Mesendoderm (in vitro differentiated cells): ENCODE data around the gene DUT.
"Not testable (repeated sequence)": the region's sequence is repeated elsewhere in the genome, so short reads cannot be mapped to it uniquely, and the experiment has no call there.

Experiments
- DNase-seq: peaks from one replicate; pipeline ENCODE4 v3.0.0; 2013
- H2AK5ac ChIP-seq: 2 replicates; pipeline ENCODE4 v1.6.1; 2013; ENCODE audit warnings: low read length, inconsistent platforms
- H2BK120ac ChIP-seq: 2 replicates; pipeline ENCODE4 v1.6.1; 2013; ENCODE audit warnings: low read depth, mild to moderate bottlenecking, low read length, moderate library complexity, mixed read lengths
- H2BK15ac ChIP-seq: replicated peaks from 2 replicates; pipeline ENCODE4 v1.6.1; 2013; ENCODE audit warnings: low read depth, mild to moderate bottlenecking, moderate library complexity
- H2BK5ac ChIP-seq: 2 replicates; pipeline ENCODE4 v1.6.1; 2013; ENCODE audit warnings: low read length, inconsistent platforms
- H3K18ac ChIP-seq: 2 replicates; pipeline ENCODE4 v1.6.1; 2013; ENCODE audit warnings: mild to moderate bottlenecking, low read length, mixed read lengths
- H3K23ac ChIP-seq: one replicate; pipeline ENCODE4 v1.6.1; 2013; ENCODE audit warnings: low read length
- H3K27ac ChIP-seq: 2 replicates; pipeline ENCODE4 v1.5.1; 2013; ENCODE audit warnings: low read depth, mild to moderate bottlenecking, inconsistent platforms, low read length, moderate library complexity
- H3K27me3 ChIP-seq: 2 replicates; pipeline ENCODE4 v1.6.1; 2013; ENCODE audit warnings: low read length, control low read depth, mild to moderate bottlenecking, inconsistent platforms; ENCODE audit not compliant: insufficient read depth, poor library complexity
- H3K36me3 ChIP-seq: 2 replicates; pipeline ENCODE4 v1.6.1; 2013; ENCODE audit warnings: low read length, inconsistent platforms; ENCODE audit not compliant: control insufficient read depth, insufficient read depth
- H3K4ac ChIP-seq: one replicate; pipeline ENCODE4 v1.6.1; 2013; ENCODE audit warnings: low read depth, mild to moderate bottlenecking, low read length, moderate library complexity
- H3K4me1 ChIP-seq: 2 replicates; pipeline ENCODE4 v1.6.1; 2013; ENCODE audit warnings: low read depth, low read length, inconsistent platforms; ENCODE audit not compliant: control insufficient read depth
- H3K4me2 ChIP-seq: 2 replicates; pipeline ENCODE4 v1.6.1; 2013; ENCODE audit warnings: low read length
- H3K4me3 ChIP-seq: 2 replicates; pipeline ENCODE4 v1.5.1; 2013; ENCODE audit warnings: mild to moderate bottlenecking, low read length
- H3K56ac ChIP-seq: one replicate; pipeline ENCODE4 v1.6.1; 2013; ENCODE audit warnings: low read length
- H3K79me1 ChIP-seq: 2 replicates; pipeline ENCODE4 v1.6.1; 2013; ENCODE audit warnings: low read length, inconsistent platforms
- H3K79me2 ChIP-seq: 2 replicates; pipeline ENCODE4 v1.6.1; 2013; ENCODE audit warnings: mild to moderate bottlenecking, low read length; ENCODE audit not compliant: control insufficient read depth, insufficient read depth
- H3K9ac ChIP-seq: 2 replicates; pipeline ENCODE4 v1.6.1; 2013; ENCODE audit warnings: low read length, inconsistent platforms
- H4K5ac ChIP-seq: one replicate; pipeline ENCODE4 v1.6.1; 2013; ENCODE audit warnings: low read length
- H4K8ac ChIP-seq: one replicate; pipeline ENCODE4 v1.6.1; 2013; ENCODE audit warnings: low read depth, mild to moderate bottlenecking, control low read depth, low read length, moderate library complexity
- WGBS: extraction: QIAGEN DNeasy Blood & Tissue Kit; methylation state at CpG from one replicate; pipeline ENCODE4 v1.1.7; 2013; ENCODE audit warnings: low lambda C conversion rate, missing lambda C conversion rate; ENCODE audit not compliant: insufficient coverage; ENCODE audit errors: extremely low coverage; 5-methylcytosine and 5-hydroxymethylcytosine counted together

Gene DUT

DNA sequence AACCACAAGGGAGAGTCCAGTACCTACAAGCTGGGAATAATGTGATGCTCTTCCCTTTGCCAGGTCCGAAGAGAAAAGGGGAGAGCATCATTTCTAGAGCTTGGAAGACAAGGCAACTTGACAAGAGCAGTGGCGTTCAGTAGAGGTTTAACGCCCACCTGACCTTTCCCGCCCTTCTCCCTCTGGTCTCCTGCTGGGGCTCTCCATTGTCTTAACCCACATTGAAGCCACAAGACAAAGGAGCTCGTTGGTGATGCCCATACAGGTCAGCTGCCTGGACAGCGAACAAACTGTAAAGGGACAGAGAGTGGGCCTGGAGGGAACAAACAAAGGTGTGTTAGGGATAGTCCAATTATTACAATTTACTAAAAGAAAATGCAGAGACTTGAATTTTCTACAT lies 13.1 kb upstream of the DUT start:
- Histone ChIP-seq H3K79me1 (no peaks in the 10 kb centered on the region), H2BK15ac (no peak overlapping the region), H3K23ac (no peak overlapping the region), H3K36me3 (no peaks in the 10 kb centered on the region), H3K27ac (no peak overlapping the region), H2BK120ac (no peak overlapping the region), H3K9ac (no peak overlapping the region), H4K5ac (no peak overlapping the region), H3K4me2 (no peak overlapping the region), H3K79me2 (no peaks in the 10 kb centered on the region), H3K4ac (no peak overlapping the region), H2BK5ac (no peak overlapping the region), H3K4me3 (no peak overlapping the region), H3K56ac (no peak overlapping the region), H3K27me3 (no peaks in the 10 kb centered on the region), H3K4me1 (no peaks in the 10 kb centered on the region), H2AK5ac (no peak overlapping the region), H3K18ac (no peak overlapping the region), H4K8ac (no peak overlapping the region)
- peak; percentile 30 for DNase-seq
- no CpG with 5 or more reads among the region's 6 CpGs for WGBS

DNA sequence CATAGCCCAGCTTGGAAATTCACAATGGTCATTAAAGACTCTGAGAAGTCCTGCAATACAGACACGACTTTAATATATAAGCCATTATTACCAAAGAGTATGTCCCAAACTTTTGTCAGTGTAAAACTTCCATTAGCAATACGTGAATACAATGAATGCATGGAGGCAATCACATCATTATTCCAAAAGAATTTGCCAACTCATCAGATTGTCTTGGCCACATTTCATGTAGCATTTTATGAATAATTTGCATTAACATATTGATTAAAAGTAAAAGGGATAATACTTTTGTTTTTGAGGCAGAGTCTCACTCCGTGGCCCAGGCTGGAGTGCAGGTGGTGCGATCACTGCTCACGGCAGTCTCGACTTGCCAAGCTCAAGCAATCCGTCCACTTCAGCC lies 7.9 kb upstream of the DUT start:
- Histone ChIP-seq H2BK15ac (no peak overlapping the region), H3K4me3 (no peak overlapping the region), H2BK120ac (no peak overlapping the region), H3K27ac (no peak overlapping the region), H3K4me2 (no peak overlapping the region), H3K79me2 (no peaks in the 10 kb centered on the region), H3K9ac (no peak overlapping the region), H3K23ac (no peak overlapping the region), H3K27me3 (no peaks in the 10 kb centered on the region), H3K18ac (no peak overlapping the region), H2AK5ac (no peak overlapping the region), H3K4me1 (no peaks in the 10 kb centered on the region), H2BK5ac (no peak overlapping the region), H4K5ac (no peak overlapping the region), H3K4ac (no peak overlapping the region), H3K56ac (no peak overlapping the region), H4K8ac (no peak overlapping the region), H3K36me3 (no peaks in the 10 kb centered on the region), H3K79me1 (no peaks in the 10 kb centered on the region)
- DNase-seq: no peak
- WGBS: no CpG with 5 or more reads among the region's 7 CpGs

GRCh38 chr15:48324949-48325348 lies 6.3 kb upstream of the DUT start:
- H2BK15ac ChIP-seq: no peak overlapping the region
- H2AK5ac ChIP-seq: no peak overlapping the region
- no peak overlapping the region for H3K27ac ChIP-seq
- no peak overlapping the region for H3K4me3 ChIP-seq
- H3K79me1 ChIP-seq: no peaks in the 10 kb centered on the region
- no peak for DNase-seq
- H3K4me2 ChIP-seq: no peak overlapping the region
- H3K18ac ChIP-seq: no peak overlapping the region
- no peak overlapping the region for H2BK120ac ChIP-seq
- H2BK5ac ChIP-seq: no peak overlapping the region
- WGBS: no CpG with 5 or more reads among the region's 5 CpGs
- H3K79me2 ChIP-seq: no peaks in the 10 kb centered on the region
- no peaks in the 10 kb centered on the region for H3K36me3 ChIP-seq
- no peak overlapping the region for H4K8ac ChIP-seq
- no peaks in the 10 kb centered on the region for H3K27me3 ChIP-seq
- H3K9ac ChIP-seq: no peak overlapping the region
- H3K4me1 ChIP-seq: no peaks in the 10 kb centered on the region
- H4K5ac ChIP-seq: no peak overlapping the region
- H3K56ac ChIP-seq: no peak overlapping the region
- no peak overlapping the region for H3K4ac ChIP-seq
- H3K23ac ChIP-seq: no peak overlapping the region

- no peaks in the 10 kb centered on the region for H3K36me3 ChIP-seq
- H3K79me2 ChIP-seq: no peaks in the 10 kb centered on the region
- H3K79me1 ChIP-seq: no peaks in the 10 kb centered on the region
- whole genome bisulfite sequencing: no CpG with 5 or more reads among the region's 5 CpGs
- H3K4ac ChIP-seq: no peak overlapping the region
- no peak overlapping the region for H2BK5ac ChIP-seq
- no peak overlapping the region for H3K18ac ChIP-seq
- H4K8ac ChIP-seq: no peak overlapping the region
- no peak overlapping the region for H2BK15ac ChIP-seq
- H3K27ac ChIP-seq: no peak overlapping the region
- H2AK5ac ChIP-seq: no peak overlapping the region
- no peaks in the 10 kb centered on the region for H3K4me1 ChIP-seq
- no peak overlapping the region for H3K9ac ChIP-seq
- H3K27me3 ChIP-seq: no peaks in the 10 kb centered on the region
- no peak overlapping the region for H4K5ac ChIP-seq
- H3K56ac ChIP-seq: no peak overlapping the region
- no peak overlapping the region for H2BK120ac ChIP-seq
- no peak overlapping the region for H3K4me2 ChIP-seq
- no peak for DNase-seq
- no peak overlapping the region for H3K4me3 ChIP-seq
- no peak overlapping the region for H3K23ac ChIP-seq
Observed at GRCh38 chr15:48325400-48325799, 5.8 kb upstream of the DUT start.

DNA sequence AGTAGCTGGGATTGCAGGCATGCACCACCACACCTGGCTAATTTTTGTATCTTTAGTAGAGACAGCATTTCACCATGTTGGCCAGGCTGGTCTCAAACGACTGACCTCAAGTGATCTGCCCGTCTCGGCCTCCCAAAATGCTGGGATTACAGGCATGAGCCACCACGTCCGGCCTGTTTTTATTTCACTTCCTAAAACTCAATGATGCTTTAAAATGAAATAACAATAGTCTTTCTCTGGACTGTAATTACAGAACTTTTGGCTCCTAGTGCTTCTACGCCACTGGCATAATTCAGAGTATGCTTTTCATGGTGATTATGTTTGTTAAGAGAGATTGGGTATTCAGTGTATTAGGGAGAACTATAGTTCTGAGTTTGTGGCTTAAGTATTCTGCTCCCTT lies 5.0 kb upstream of the DUT start:
- not testable (repeated sequence) for H3K9ac ChIP-seq, H3K4ac ChIP-seq, H3K4me2 ChIP-seq, H3K18ac ChIP-seq, H4K5ac ChIP-seq, H3K56ac ChIP-seq, H2BK120ac ChIP-seq, H3K79me1 ChIP-seq, H3K27ac ChIP-seq, H2AK5ac ChIP-seq, H2BK5ac ChIP-seq, H2BK15ac ChIP-seq, H3K23ac ChIP-seq, DNase-seq, H3K36me3 ChIP-seq, H4K8ac ChIP-seq, H3K27me3 ChIP-seq, H3K79me2 ChIP-seq, H3K4me3 ChIP-seq, H3K4me1 ChIP-seq
- WGBS: no CpG with 5 or more reads among the region's 6 CpGs

DNA sequence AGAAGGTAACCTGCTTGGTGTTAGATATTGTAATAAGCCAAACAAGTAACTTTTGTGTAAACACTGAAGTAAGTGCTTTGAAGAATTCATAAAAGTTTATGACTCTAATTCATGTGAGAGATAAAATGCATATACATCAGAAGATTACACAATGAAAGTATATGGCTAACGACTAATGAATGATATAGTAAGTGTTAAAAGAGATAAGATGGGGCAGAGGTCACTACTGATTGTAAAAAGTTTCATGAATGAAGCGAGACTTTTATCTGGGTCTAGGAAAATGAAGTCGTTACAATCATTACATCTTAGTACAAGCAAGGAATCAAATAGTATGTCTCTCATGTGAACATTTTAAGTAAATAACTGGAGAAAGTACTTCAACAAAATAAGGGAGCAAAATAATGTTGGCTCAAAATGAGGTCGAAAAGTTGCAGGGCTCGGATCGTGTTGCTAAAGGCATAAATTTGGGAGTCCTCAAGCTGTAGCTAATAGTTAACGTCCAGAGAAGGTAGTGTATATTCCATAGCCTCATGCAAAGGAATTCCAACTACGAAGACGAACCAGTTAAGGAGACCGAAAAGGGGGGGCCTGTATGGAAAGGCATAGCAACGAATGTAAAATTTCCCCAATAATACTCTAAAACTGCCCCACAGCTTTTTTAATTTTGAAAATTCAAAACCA lies 984 bp upstream of the DUT start:
- H3K27ac ChIP-seq: peak overlapping the region; percentile 97
- peak overlapping the region; percentile 85 for H3K4me2 ChIP-seq
- H3K23ac ChIP-seq: no peak overlapping the region
- no CpG with 5 or more reads among the region's 11 CpGs for WGBS
- peak overlapping the region; percentile 90 for H2AK5ac ChIP-seq
- no peak overlapping the region for H2BK120ac ChIP-seq
- no peak overlapping the region for H3K4ac ChIP-seq
- H3K18ac ChIP-seq: peak overlapping the region; percentile 95
- peak; percentile 32 for DNase-seq
- H4K5ac ChIP-seq: no peak overlapping the region
- H3K4me1 ChIP-seq: no peaks in the 10 kb centered on the region
- H3K9ac ChIP-seq: peak overlapping the region; percentile 96
- H4K8ac ChIP-seq: no peak overlapping the region
- H3K36me3 ChIP-seq: no peaks in the 10 kb centered on the region
- no peaks in the 10 kb centered on the region for H3K27me3 ChIP-seq
- peak overlapping the region; percentile 87 for H3K4me3 ChIP-seq
- H2BK15ac ChIP-seq: no peak overlapping the region
- H3K79me2 ChIP-seq: peaks cover 16% of the 10 kb centered on the region
- peak overlapping the region; percentile 66 for H2BK5ac ChIP-seq
- H3K56ac ChIP-seq: peak overlapping the region; percentile 99
- H3K79me1 ChIP-seq: peaks cover 2% of the 10 kb centered on the region
